Measurements from ENCODE around the gene ADAMTS12. TPM values are rescaled to one million over a fixed set of nuclear protein-coding genes. Genes with fewer than 3 reads are reported as not detected.

Gene ADAMTS12
- total RNA-seq, 1 donor from 2014 or later, result 2.1 TPM

GRCh38 chr5:33487236-33487635 is 404.6 kb downstream of the ADAMTS12 start:
- no peak for DNase-seq (ENCODE audit: missing footprints)
- intact Hi-C loops (cut with DNase I), result no loop called here
- no peak for ATAC-seq

DNA sequence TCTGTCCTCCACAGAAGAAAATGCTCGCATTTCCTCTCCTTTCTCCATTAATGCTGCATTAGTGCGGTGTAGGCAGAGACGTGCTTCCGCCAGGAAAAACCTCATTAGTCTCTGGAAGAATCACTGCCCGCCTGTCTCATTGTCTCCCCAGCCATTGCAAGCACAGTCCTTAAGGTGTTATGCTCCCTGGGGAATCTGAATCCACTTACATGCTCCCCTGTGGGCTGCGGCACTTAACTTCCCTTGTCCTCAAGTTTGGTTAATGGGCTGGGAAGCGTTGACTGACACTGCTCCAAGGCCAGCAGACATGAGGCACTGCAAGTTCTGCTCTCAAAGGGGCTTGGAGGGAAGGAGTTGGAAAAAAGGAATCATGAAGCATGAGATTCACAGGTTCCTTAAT is 409.5 kb downstream of the ADAMTS12 start:
- DNase-seq (ENCODE audit: missing footprints) (no peak), ATAC-seq (no peak)
- intact Hi-C loops (cut with DNase I), result no loop called here

- ATAC-seq, result no peak
- DNase-seq (ENCODE audit: missing footprints), result no peak
- intact Hi-C loops (cut with DNase I), result no loop called here
These were observed 410.9 kb downstream of the ADAMTS12 start for GRCh38 chr5:33480876-33481275.

DNA sequence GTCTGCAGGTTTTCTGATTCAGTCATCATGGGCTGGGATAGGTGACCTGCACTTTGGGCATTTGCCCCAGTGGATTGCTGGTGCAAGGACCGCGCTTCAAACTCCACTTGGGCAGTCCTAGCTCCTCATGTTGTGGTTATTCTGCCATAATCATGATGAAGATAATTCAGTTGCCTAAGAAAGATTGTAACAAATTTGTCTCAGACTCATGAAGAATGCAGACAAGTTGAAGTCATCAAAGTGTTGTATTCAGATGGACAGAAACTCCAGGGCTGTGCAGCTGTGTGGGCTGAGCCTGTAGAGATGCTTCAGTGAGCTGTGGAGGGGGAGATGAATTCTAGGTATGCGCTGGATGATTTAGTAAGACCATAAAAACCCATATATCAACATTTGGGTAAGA is 412.5 kb downstream of the ADAMTS12 start:
- DNase-seq (ENCODE audit: missing footprints) (no peak), ATAC-seq (no peak)
- intact Hi-C loops (cut with DNase I), result no loop called here

- intact Hi-C loops (cut with DNase I), result no loop called here
- no peak for DNase-seq (ENCODE audit: missing footprints)
- ATAC-seq, result no peak
These were observed 414.0 kb downstream of the ADAMTS12 start for GRCh38 chr5:33477816-33478215.

DNA sequence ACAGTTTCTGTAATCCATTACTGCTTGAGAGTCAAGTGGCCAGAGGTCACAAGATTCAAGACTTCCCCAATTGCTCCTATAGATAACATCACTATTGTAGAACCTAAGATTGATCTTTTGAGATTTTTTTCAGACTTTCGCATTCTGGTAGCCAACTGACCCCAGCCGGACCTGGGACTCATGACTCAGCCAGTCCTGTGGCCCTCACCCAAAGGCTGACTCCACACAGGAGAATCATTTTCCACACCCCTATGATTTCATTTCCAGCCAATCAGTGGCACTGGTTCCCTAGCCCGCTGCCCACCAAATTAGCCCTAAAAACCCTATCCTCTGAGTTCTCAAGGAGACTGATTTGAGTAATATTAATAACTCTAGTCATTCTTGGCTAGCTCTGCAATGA is 414.8 kb downstream of the ADAMTS12 start:
- intact Hi-C loops (cut with DNase I), result no loop called here
- DNase-seq (ENCODE audit: missing footprints) (no peak), ATAC-seq (no peak)

GRCh38 chr5:33475706-33476105 is 416.1 kb downstream of the ADAMTS12 start:
- intact Hi-C loops (cut with DNase I), result no loop called here
- no peak for ATAC-seq
- DNase-seq (ENCODE audit: missing footprints), result no peak

DNA sequence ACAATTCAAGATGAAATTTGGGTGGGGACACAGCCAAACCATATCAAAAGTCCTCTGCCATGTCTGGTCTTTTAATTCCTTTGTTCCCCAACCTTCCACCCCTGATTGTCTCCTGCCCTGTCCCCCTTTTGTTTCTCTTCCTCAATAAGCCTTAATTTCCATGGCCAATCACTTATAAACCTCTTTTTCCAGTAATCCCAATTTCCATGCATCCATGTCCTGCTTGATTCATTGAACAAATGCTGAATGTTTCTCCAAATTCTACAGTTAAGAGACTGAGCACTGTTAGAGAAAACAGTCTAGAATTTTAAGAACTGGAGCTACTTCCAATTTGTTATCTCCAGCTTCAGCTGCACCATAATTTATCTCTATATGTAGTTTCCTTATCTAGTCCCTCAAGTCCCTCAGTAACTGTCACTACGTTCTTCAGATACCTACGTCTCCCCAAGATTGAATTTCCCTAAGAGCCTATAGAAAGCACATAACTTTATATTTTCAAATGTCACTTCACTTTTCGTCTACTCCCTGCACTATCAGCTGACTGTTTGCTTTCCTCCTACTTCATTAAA is 416.8 kb downstream of the ADAMTS12 start:
- DNase-seq (ENCODE audit: missing footprints) (no peak), ATAC-seq (no peak)
- intact Hi-C loops (cut with DNase I), result no loop called here

DNA sequence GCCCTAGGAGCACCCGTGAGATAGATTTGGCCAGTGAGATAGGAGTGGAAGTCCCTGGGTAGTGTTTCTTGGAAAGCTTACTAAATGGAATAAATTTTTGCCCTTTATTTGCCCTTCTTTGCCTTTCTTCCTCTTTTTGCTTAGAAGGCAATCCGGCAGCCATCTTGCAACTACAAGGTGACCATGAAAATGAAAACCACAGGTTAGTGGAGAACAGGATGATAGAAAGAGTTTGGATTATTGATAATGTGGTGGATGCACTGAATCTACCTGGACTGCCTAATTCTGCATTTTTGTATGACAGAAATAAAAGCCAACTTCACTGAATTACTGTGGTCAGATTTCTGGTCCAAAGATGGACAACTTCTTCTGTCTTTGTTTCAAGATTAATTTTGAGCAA is 417.8 kb downstream of the ADAMTS12 start:
- ATAC-seq (no peak), DNase-seq (ENCODE audit: missing footprints) (no peak)
- intact Hi-C loops (cut with DNase I), result no loop called here

Other genes with a start within 250 kb of the ADAMTS12 start
- not detected for gene RXFP3, start 44.4 kb upstream of the ADAMTS12 start, total RNA-seq
- gene SLC45A2, start 92.7 kb upstream of the ADAMTS12 start, total RNA-seq, result not detected
- gene AMACR, start 116.1 kb upstream of the ADAMTS12 start, total RNA-seq, result 6.1 TPM
- gene C1QTNF3, start 151.2 kb upstream of the ADAMTS12 start, total RNA-seq, result 0.60 TPM

All from Right ventricle myocardium inferior (tissue), 1 donor.